NCI-H1694 (cell line): ENCODE measurements around the gene FSCN2.
"Not testable (repeated sequence)": the region's sequence is repeated elsewhere in the genome, so short reads cannot be mapped to it uniquely, and the experiment has no call there.

Experiments
- DNase-seq: peaks from one replicate; lab custom pipeline; 2025; lab: John Stamatoyannopoulos, UW

Gene FSCN2

GRCh38 chr17:81579821-81580321 lies 51.7 kb downstream of the FSCN2 start:
- DNase-seq: no peak

- no peak for DNase-seq
These were observed 52.3 kb downstream of the FSCN2 start for GRCh38 chr17:81580481-81580880.

GRCh38 chr17:81581758-81582157 lies 53.6 kb downstream of the FSCN2 start:
- DNase-seq: no peak

- no peak for DNase-seq
These were observed 54.2 kb downstream of the FSCN2 start for GRCh38 chr17:81582341-81582740.

GRCh38 chr17:81582749-81583148 lies 54.6 kb downstream of the FSCN2 start:
- no peak for DNase-seq

- no peak for DNase-seq
These were observed 55.6 kb downstream of the FSCN2 start for GRCh38 chr17:81583589-81584342.

GRCh38 chr17:81584771-81585170 lies 56.6 kb downstream of the FSCN2 start:
- DNase-seq: not testable (repeated sequence)

GRCh38 chr17:81586096-81586495 lies 57.9 kb downstream of the FSCN2 start:
- DNase-seq: no peak
